Measurements from ENCODE around the gene ANKS6.
A peak's percentile ranks its signal among the peaks of the same experiment; 100 is the strongest.

The ANKS6 gene

DNA sequence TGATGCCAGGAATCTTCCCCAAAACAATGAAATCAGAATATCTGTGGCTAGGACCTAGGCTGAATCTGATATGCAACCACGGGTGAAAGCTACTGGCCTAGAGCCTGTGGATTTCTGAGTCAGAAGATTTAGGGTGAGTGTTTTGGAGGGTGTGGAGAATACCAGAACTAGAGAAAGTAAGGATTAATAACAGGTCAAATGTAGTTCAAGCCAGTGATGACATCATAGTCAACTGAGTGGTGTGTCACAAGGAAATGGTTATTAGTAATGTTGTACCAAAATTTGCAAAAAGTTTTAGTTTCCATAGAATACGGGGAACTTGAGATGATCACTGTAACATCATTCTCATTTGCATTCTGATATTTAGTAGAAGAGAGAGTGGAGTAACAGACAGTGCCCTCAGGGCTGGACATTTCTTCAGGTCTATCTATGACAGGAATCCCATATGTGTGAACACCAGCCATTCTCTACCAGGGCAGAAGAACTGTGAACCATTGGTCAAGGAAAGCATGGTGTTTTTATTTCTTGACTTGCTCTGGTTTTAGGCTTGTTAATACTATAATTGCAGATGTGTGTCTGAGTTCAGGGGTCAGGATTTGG, 14.8 kb upstream of the ANKS6 start:
- no peak for DNase-seq (ENCODE audit: low read depth)

GRCh38 chr9:98810102-98810842, 13.9 kb upstream of the ANKS6 start:
- no peak for DNase-seq (ENCODE audit: low read depth)

DNA sequence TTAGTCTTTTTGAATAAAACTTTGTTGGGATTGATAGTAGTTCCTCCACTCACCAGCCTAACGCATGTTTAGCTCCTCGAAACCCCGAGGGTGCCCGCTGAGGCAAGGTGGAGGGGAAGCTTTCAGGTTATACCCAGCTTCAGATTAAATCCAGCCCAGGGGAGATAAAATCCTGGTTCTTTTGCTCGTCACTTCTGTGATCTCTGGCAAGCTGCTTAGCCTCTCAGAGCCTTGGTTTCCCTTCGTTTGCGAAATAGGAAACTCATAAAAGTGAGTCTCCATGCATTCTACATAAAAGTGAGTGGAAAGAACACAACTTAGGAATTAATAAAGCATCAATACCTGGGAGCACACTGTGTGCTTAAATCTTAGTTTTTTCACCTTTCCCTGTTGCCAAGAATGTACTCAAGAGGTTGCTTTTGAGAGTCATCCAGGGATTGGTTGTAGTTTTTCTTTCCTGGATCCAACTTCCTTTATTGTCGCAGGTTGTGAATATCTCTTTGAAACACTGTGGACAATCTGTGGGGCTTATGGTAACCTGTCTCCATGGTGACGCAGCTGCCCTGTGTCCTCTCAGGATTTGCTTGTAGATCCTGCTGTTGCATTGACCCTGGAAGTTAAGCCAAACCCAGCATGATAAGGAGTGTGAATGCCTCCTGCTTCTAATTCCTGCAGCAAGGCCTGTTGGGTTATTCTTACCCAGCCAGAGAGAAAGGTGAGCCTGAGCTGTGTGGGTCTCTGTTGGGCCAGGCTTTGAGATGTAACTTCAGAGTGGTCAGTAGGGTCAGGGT, 13.2 kb upstream of the ANKS6 start:
- DNase-seq (ENCODE audit: low read depth), result no peak

- DNase-seq (ENCODE audit: low read depth), result no peak
Measured at GRCh38 chr9:98808875-98809274, 12.5 kb upstream of the ANKS6 start.

DNA sequence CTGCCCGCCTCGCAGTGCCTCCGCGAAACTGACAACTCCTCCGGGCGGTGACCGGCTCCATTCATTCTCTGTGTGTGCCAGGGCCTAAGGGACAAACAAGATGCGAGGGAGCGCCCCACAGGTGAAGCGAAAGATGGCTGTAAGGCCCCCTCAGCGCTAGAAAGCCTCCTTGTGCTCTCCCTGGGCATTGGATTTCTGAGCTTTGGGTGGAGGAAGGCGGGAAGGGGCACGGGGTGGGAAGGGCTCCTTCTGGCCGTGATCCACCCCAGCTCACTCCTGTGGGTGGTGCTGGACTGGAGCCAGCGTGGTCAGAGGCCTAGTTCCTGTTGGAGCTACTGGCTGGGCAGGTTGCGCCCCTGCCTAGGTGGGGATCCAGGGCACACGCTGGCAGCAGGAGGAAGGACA, 12.1 kb upstream of the ANKS6 start:
- DNase-seq (ENCODE audit: low read depth), result no peak

DNA sequence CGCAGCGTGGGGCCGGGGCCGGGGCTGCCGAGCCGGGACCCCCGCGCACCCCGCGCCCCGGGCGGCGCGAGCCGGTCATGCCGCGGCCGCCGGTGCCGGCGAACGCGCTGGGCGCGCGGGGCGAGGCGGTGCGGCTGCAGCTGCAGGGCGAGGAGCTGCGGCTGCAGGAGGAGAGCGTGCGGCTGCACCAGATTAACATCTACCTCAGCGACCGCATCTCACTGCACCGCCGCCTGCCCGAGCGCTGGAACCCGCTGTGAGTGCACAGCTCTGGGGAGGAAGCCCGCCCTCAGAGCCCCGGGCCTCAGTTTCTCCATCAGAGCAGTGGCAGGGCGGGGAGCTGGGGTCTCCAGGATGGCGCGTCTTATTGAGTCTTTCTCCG, 11.4 kb upstream of the ANKS6 start:
- DNase-seq (ENCODE audit: low read depth), result no peak

DNA sequence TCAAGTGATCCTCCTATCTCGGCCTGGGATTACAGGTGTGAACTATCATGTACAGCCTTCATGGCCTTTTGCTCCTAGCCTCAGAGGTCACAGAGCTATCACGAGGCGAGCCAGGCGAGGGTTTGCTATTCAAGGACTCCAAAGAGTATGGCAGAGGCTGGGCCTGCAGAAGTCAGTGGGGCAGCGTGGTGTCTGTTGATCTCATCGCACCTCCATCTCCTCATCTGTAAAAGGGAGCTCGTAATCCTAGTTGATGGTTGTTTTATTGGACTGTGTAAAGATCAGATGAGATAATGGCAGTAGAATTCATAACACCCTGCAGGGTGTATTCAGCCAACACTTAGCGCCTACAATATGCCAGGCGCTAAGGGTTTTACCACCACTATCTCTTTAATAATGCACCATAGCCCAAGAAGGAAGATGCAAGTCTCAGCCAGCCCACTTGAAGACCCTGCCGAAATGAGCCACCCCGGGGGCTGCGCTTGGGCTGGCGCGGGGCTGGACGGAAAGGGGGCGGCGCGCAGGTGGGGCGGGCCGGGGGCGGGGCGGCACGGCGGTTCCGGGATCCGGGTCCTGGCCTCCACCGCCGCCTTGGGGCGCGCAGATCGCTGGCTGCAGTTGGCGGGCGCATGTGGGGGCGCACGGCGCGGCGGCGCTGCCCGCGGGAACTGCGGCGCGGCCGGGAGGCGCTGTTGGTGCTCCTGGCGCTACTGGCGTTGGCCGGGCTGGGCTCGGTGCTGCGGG, 10.9 kb upstream of the ANKS6 start, which contains the start of gene GALNT12:
GALNT12 (plus strand) TSS at position 601 of the 744 bp plus-strand sequence; CDS start at position 630, 29 bp downstream.
- DNase-seq (ENCODE audit: low read depth), result peak; percentile 35

- DNase-seq (ENCODE audit: low read depth), result no peak
Measured at GRCh38 chr9:98806394-98807035, 10.2 kb upstream of the ANKS6 start.

- DNase-seq (ENCODE audit: low read depth), result no peak
Measured at GRCh38 chr9:98805506-98806272, 9.3 kb upstream of the ANKS6 start.

- no peak for DNase-seq (ENCODE audit: low read depth)
Measured at GRCh38 chr9:98804083-98804482, 7.7 kb upstream of the ANKS6 start.

- DNase-seq (ENCODE audit: low read depth), result no peak
Measured at GRCh38 chr9:98801969-98802371, 5.6 kb upstream of the ANKS6 start.

GRCh38 chr9:98801561-98801960, 5.2 kb upstream of the ANKS6 start:
- DNase-seq (ENCODE audit: low read depth), result no peak

DNA sequence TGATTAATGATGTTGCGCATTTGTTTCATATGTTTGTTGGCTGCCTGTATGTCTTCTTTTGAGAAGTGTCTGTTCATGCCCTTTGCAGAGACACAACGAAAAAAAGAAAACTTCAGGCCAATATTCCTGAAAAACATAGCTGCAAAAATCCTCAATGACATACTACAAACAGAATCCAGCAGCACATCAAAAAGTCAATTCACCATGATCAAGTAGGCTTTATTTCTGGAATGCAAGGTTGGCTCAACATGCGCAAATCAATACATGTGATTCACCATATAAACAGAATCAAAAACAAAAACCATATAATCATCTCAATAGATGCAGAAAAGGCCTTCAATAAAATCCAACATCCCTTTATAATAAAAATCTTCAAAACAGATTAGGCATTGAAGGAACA, 1.9 kb upstream of the ANKS6 start:
- DNase-seq (ENCODE audit: low read depth), result no peak

DNA sequence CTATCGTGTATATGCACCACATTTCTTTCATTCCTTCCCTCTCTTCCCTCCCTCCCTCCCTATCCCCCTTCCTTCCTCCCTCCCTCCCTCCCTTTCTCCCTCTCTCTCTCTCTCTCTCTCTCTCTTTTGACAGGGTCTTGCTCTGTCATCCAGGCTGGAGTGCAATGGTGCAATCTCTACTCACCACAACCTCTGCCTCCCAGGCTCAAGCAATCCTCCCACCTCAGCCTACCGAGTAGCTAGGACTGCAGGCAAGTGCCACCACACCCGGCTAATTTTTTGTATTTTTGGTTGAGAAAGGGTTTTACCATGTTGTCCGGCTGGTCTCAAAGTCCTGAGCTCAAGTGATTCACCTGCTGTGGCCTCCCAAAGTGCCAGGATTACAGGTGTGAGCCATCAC, 1.1 kb upstream of the ANKS6 start:
- DNase-seq (ENCODE audit: low read depth), result no peak

DNA sequence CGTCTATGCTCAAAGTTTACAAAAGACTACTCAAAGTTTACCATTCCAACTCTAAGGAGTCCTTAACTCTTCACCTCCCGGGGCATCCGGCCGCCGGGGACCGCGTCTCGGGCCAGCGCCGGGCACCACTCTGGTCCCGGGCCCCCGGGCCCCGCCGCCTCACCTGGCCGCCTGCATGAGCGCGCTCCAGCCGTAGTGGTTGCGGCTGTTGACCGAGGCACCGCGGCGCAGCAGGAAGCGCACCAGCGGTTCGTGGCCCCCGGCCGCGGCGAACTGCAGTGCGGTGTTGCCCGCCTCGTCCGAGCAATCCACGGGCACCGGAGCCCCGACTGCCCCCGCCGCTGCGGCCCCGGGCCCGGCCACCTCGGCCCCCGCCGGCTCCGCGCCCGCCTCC, 388 bp downstream of the ANKS6 start:
- no peak for DNase-seq (ENCODE audit: low read depth)

DNA sequence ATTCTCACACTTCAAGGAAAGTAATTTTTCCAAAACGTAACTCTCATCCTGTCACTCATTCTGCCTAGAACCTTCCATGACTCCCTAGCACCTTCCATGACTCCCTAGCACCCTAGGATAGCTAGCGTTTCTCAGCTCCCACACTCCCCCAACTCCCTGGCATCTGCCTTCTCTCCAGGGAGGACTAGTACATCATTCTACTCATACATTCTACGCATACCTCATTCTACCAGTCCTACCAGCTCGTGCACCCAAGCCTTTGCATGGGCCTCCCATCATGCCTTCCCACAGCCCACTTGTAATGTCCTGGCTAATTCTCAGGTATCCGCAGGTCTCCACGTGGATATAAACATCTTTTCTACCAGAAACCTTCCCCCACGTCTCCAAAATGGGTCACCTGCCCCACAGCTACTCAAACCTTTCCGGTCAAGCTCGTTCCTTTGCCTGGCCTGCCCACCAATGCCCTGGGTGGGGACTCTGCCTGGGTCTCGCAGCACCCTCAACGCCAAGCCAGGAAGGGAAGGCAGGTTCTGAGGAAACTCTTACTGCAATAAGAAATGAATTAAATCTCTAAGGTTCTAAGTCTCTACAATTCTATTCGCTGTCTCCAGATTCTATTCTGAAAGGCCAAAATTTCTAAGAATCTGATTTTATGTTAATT, 930 bp downstream of the ANKS6 start:
- no peak for DNase-seq (ENCODE audit: low read depth)

DNA sequence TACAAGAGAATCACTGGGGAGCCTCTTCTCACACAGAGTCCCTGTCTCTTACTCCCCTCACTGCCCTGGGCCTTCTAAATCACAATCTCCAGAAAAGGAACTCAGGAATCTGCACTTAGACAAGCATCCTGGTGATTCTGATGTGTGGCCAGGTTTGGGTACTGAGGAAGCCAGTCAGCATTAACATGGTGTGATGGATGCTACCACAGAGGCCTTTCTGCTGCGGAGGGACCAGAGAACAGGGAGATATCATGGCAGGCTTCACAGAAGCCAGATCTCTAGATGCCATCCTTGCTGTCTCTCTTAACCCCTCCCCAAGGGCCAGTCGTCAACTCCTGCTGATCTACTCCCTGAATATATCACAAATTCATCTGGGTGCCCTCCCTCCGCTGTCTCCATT, 1.6 kb downstream of the ANKS6 start:
- no peak for DNase-seq (ENCODE audit: low read depth)

- DNase-seq (ENCODE audit: low read depth), result no peak
Measured at GRCh38 chr9:98793031-98793430, 3.3 kb downstream of the ANKS6 start.

DNA sequence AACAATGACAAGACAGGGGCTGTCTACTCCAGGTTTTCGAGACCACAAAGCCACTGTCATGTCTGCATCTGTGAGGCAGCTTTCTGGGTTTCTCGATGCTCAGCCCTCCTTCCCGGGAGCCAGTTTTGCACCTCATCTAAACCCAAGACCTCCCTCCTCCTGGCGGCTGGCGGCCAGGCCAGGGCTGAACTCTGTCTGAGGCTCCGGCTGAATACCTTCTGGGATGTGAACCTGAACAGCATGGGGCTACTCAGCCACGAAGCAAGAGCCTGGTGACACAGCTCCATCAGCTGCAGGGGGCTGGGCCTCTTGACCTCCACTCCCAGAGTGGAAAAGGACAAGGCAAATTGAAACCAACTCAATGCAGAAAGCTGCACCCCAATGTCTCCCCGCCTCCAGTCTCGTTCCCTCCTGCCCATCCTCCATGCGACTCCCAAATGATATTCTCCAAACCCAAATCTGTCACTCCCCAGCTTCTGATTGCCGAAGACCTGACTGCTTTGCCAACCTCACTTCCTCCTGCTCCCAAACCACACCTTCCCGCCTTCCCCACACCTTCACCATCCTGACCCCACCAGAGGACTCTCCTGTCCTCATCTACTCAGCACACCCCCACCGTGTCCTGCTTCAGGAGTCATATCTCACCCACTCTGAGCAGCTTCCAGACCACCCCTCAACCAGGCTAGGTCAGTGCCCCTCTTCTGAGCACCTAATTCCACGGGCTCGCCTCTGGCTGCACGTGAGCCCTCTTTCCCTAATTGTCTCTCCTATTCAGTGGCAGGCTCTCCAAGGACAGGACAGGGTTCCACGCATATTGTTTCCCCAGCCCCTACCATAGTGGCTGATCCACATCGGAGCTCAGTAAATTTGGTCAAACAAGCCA, 4.5 kb downstream of the ANKS6 start:
- no peak for DNase-seq (ENCODE audit: low read depth)

All from stimulated activated CD8-positive, alpha-beta memory T cell treated with anti-CD3 and anti-CD28 coated beads, Interleukin-15, amount 100 ng/mL, for 24 hours (primary cell).